Measurements from ENCODE around the gene TRIO.

- TF ChIP-seq CTCF (IDR thresholded peaks at IDR 0.05), result no peak
- TF ChIP-seq E2F1 (CRISPR knock-in tag; IDR thresholded peaks at IDR 0.05), result no peak
- no peak for TF ChIP-seq USF2 (CRISPR knock-in tag; IDR thresholded peaks at IDR 0.05)
- no peak for TF ChIP-seq MAX (CRISPR knock-in tag; IDR thresholded peaks at IDR 0.05)
- TF ChIP-seq ATF2 (CRISPR knock-in tag; IDR thresholded peaks at IDR 0.05; ENCODE audit: borderline replicate concordance, low read depth), result no peak
Observed at GRCh38 chr5:14115323-14115895, 27.7 kb upstream of the TRIO start.
